HepG2 (cell line): ENCODE data around the gene LGR6. TPM values are rescaled to one million over a fixed set of nuclear protein-coding genes. Genes with fewer than 3 reads are reported as not detected.
A peak's percentile ranks its signal among the peaks of the same experiment; 100 is the strongest.

Experiments
- ATAC-seq: fragments of 200-7000 bp; cut with Tn5 transposase; 3 replicates; pipeline ENCODE4 v1.9.1; 2020; ENCODE audit warnings: mild to moderate bottlenecking, moderate library complexity
- BruUV-seq: library from RNA; stranded (reverse); fragments of 400-500 nt; replicated peaks from 2 replicates; lab custom pipeline; 2021; lab: Mats Ljungman, UMichigan
- CTCF ChIA-PET: fragments of 300-600 bp; formaldehyde crosslinking; extraction: SDS; loops from one replicate; lab custom pipeline; 2021; ENCODE audit warnings: low total read pairs, inconsistent platforms, low intra/inter-chr PET ratio; lab: Yijun Ruan, JAX
- POLR2A ChIA-PET: fragments of 350-600 bp; sonication (Branson Sonifier 250); formaldehyde crosslinking; loops from one replicate; lab custom pipeline; 2020; ENCODE audit warnings: antibody characterized with exemption, inconsistent platforms; lab: Yijun Ruan, JAX
- DNase-seq: peaks from one replicate; pipeline ENCODE4 v3.0.0-alpha.2; 2015; ENCODE audit warnings: low spot score
- FAIRE-seq: peaks from 3 replicates; lab custom pipeline; 2011; peaks lifted over from hg19 to GRCh38; lab: Jason Lieb, UNC
- H2AFZ ChIP-seq: one replicate; pipeline ENCODE4 v1.6.1; 2011; ENCODE audit warnings: low read length, inconsistent platforms
- H3K27ac ChIP-seq: fragments of 300-600 bp; 3 replicates; pipeline ENCODE4 v1.8.0; 2011; ENCODE audit warnings: mixed run types, mild to moderate bottlenecking, mixed read lengths, low read length, inconsistent platforms; ENCODE audit not compliant: insufficient read depth; ENCODE audit errors: extremely low read length
- H3K27me3 ChIP-seq, 2 experiments: fragments of 200-600 bp in 1 of 2; 2 replicates in 1 of 2; 3 replicates in 1 of 2; pipeline versions ENCODE4 v1.6.0 to v1.8.0; 2011; ENCODE audit warnings: low read length in 2 of 2, mild to moderate bottlenecking in 2 of 2, moderate library complexity in 2 of 2, inconsistent platforms in 1 of 2; ENCODE audit not compliant: insufficient read depth in 2 of 2, control insufficient read depth in 1 of 2
- H3K36me3 ChIP-seq, 2 experiments: fragments of 200-600 bp in 1 of 2; replicated peaks in 1 of 2; 2 replicates in 1 of 2; 3 replicates in 1 of 2; pipeline versions ENCODE4 v1.5.1 to v1.8.0; 2011; ENCODE audit warnings: low read length in 2 of 2, inconsistent platforms in 1 of 2; ENCODE audit not compliant: insufficient read depth in 2 of 2, control insufficient read depth in 1 of 2
- H3K4me1 ChIP-seq: 2 replicates; pipeline ENCODE4 v1.5.1; 2012; ENCODE audit warnings: low read length, inconsistent platforms; ENCODE audit not compliant: insufficient read depth
- H3K4me2 ChIP-seq: 2 replicates; pipeline ENCODE4 v1.6.0; 2011; ENCODE audit warnings: low read depth, low read length, inconsistent platforms
- H3K4me3 ChIP-seq, 3 experiments: fragments of 200-600 bp in 1 of 3; sonication (generic), shearing (Covaris generic) in 1 of 3; replicated peaks in 1 of 3; 2 replicates each; pipeline ENCODE4 v1.5.1; 2011 to 2016; ENCODE audit warnings: low read length in 3 of 3, inconsistent platforms in 2 of 3, low read depth in 2 of 3, mild to moderate bottlenecking in 2 of 3, control low read depth in 1 of 3, mixed read lengths in 1 of 3; ENCODE audit not compliant: insufficient read depth in 1 of 3
- H3K79me2 ChIP-seq: one replicate; pipeline ENCODE4 v1.6.1; 2011; ENCODE audit warnings: low read length, inconsistent platforms; ENCODE audit not compliant: insufficient read depth
- H3K9ac ChIP-seq: 2 replicates; pipeline ENCODE4 v1.6.0; 2011; ENCODE audit warnings: mild to moderate bottlenecking, low read depth, low read length, inconsistent platforms; ENCODE audit not compliant: insufficient read depth
- H3K9me3 ChIP-seq: 2 replicates; pipeline ENCODE4 v1.5.1; 2012; ENCODE audit warnings: mild to moderate bottlenecking, low read length
- H4K20me1 ChIP-seq: 2 replicates; pipeline ENCODE4 v1.6.0; 2011; ENCODE audit warnings: inconsistent platforms, mild to moderate bottlenecking, low read length, moderate library complexity; ENCODE audit not compliant: insufficient read depth
- FIP1L1 ChIP-seq: fragments of 200-400 bp; formaldehyde crosslinking; IDR thresholded peaks from 2 replicates; pipeline ENCODE4 v1.6.1; 2018; ENCODE audit warnings: low read depth, mild to moderate bottlenecking, low read length, moderate library complexity, borderline replicate concordance; ENCODE audit not compliant: insufficient read depth
- PCBP2 ChIP-seq: fragments of 200-400 bp; formaldehyde crosslinking; optimal IDR thresholded peaks from 2 replicates; pipeline ENCODE3; 2018; ENCODE audit warnings: low read length, low read depth; ENCODE audit not compliant: poor library complexity, severe bottlenecking
- SOX6 ChIP-seq, 2 experiments: fragments of 450-650 bp in 1 of 2; sonication (generic) in 1 of 2; formaldehyde crosslinking in 1 of 2; IDR thresholded peaks; 2 replicates each; pipeline versions ENCODE4 v1.4.0 to v1.6.1; 2017 to 2020; ENCODE audit warnings: antibody characterized with exemption in 1 of 2, mild to moderate bottlenecking in 1 of 2, missing genetic modification reagents in 1 of 2
- TCF12 ChIP-seq, 2 experiments: fragments of 450-650 bp in 1 of 2; sonication (generic) in 1 of 2; formaldehyde crosslinking in 1 of 2; IDR thresholded peaks; 2 replicates each; pipeline versions ENCODE4 v1.6.1 to v1.8.0; 2017 to 2022; ENCODE audit warnings: antibody characterized with exemption in 1 of 2, mild to moderate bottlenecking in 1 of 2, missing genetic modification reagents in 1 of 2, moderate library complexity in 1 of 2
- WGBS: methylation state at CpG from one replicate; pipeline ENCODE4 v1.1.6; 2017; ENCODE audit warnings: low lambda C conversion rate; 5-methylcytosine and 5-hydroxymethylcytosine counted together
- in situ Hi-C: cut with HindIII; loops from 2 replicates; pipeline ENCODE4 v1.10.0; 2017; ENCODE audit warnings: low pct_unique_long_range_greater_than_20kb; ENCODE audit not compliant: extremely low pct_ligation_motif_present
- intact Hi-C: fragments of 100-400 bp; cut with micrococcal nuclease; formaldehyde crosslinking; loops from one replicate; pipeline ENCODE4 v1.10.0; 2022; ENCODE audit not compliant: unreplicated experiment
- polyA plus RNA-seq, 8 experiments: library from polyadenylated mRNA; depleted of rRNA in 3 of 8; stranded (reverse) in 7 of 8; unstranded in 1 of 8; fragments of >200 nt; fragmentation: Illumina TruSeq in 4 of 8; extraction: Trizol in 4 of 8; gene quantifications; 2 replicates each; pipeline versions ENCODE4 v1.2.1 to v1.2.3, GENCODE V29; 2011 to 2016; ENCODE audit warnings: low read depth in 4 of 8, missing spikeins in 1 of 8, mixed read lengths in 1 of 8; ENCODE audit not compliant: insufficient read depth in 1 of 8
- total RNA-seq, 5 experiments: library from RNA; depleted of rRNA; stranded (reverse); fragments of >200 nt; fragmentation: Illumina TruSeq; extraction: Trizol; gene quantifications; 2 replicates each; pipeline ENCODE4 v1.2.3, GENCODE V29; 2016; ENCODE audit warnings: low read depth in 1 of 5
- TF ChIP-seq, protein P1 (sequence below): sonication (generic); formaldehyde crosslinking; IDR thresholded peaks from 2 replicates; pipeline ENCODE4 v1.4.0; 2020; ENCODE audit warnings: missing genetic modification reagents
- TF ChIP-seq, protein P2 (sequence below): IDR thresholded peaks from 2 replicates; pipeline ENCODE4 v1.6.1; 2012; ENCODE audit warnings: inconsistent platforms

LGR6 gene
- total and polyA plus RNA-seq, 2 of the 13 experiments (the other 11 are each of a cell fraction or from before 2014, with no cell fraction given) = 0.07 TPM; not detected in 1

DNA sequence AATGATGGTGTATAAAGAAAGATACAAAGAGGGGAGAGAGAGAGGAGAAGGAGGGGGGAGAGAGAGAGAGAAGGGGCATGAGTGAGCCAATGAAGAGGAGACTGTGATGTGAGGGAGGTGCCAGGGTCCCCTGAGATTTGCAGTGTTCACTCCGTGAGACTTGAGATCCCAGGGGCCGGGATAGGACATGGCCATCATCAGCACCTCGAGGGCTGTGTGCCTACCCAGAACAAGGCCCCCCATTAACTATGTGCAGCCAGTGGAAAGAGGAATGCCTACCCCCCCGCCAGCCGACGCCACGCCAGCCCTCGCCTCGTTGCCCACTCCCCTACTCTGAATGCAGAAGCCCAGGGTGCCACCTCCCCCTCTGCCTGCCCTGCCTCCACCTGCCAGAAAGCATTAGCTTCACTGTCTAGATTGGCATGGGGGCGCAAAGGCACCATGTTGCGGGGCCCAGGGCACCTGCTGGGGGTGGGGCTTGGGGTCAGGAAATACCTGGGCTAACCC, 14.8 kb downstream of the LGR6 start (continued):
- TF ChIP-seq, protein P1, sequence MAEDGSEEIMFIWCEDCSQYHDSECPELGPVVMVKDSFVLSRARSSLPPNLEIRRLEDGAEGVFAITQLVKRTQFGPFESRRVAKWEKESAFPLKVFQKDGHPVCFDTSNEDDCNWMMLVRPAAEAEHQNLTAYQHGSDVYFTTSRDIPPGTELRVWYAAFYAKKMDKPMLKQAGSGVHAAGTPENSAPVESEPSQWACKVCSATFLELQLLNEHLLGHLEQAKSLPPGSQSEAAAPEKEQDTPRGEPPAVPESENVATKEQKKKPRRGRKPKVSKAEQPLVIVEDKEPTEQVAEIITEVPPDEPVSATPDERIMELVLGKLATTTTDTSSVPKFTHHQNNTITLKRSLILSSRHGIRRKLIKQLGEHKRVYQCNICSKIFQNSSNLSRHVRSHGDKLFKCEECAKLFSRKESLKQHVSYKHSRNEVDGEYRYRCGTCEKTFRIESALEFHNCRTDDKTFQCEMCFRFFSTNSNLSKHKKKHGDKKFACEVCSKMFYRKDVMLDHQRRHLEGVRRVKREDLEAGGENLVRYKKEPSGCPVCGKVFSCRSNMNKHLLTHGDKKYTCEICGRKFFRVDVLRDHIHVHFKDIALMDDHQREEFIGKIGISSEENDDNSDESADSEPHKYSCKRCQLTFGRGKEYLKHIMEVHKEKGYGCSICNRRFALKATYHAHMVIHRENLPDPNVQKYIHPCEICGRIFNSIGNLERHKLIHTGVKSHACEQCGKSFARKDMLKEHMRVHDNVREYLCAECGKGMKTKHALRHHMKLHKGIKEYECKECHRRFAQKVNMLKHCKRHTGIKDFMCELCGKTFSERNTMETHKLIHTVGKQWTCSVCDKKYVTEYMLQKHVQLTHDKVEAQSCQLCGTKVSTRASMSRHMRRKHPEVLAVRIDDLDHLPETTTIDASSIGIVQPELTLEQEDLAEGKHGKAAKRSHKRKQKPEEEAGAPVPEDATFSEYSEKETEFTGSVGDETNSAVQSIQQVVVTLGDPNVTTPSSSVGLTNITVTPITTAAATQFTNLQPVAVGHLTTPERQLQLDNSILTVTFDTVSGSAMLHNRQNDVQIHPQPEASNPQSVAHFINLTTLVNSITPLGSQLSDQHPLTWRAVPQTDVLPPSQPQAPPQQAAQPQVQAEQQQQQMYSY = no peak
- TF ChIP-seq SOX6 (IDR thresholded peaks at IDR 0.05) = no peak
- no peak for TF ChIP-seq SOX6 (CRISPR knock-in tag; IDR thresholded peaks at IDR 0.05)
- no peak for TF ChIP-seq TCF12 (IDR thresholded peaks at IDR 0.05)
- TF ChIP-seq TCF12 (CRISPR knock-in tag; IDR thresholded peaks at IDR 0.05) = no peak
- TF ChIP-seq, all 625 proteins: peak for 0

DNA sequence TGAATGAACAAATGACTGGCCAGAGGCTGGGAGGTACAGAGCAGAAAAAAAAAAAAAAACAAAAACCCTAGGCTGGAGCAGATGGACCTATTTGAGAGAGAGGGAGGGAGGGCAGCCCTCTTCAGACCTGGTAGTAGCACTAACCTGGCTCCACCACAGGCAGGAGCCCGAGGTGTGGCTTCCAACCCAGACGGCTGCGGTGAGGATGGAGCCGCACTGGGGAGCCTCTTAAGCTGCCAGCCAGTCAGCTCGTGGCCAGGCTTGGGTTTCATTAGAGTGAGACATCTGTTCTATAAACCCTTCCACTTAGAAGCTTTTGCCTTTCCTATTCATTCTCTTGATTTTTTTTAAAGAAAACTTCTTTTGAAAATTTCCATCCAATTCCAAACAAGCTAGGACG, 16.8 kb downstream of the LGR6 start:
- Histone ChIP-seq H3K9ac (no peak overlapping the region), H3K9me3 (no peaks in the 10 kb centered on the region), H3K36me3 (no peaks in the 10 kb centered on the region), H4K20me1 (no peaks in the 10 kb centered on the region), H3K4me1 (peaks cover 6% of the 10 kb centered on the region; the same call in 1 of the 2 replicates), H3K27me3 (peaks cover 0 to 34% of the 10 kb centered on the region in 2 experiments; a peak in 4 of 5 replicates), H3K27ac (no peak overlapping the region), H2AFZ (no peak overlapping the region), H3K79me2 (no peaks in the 10 kb centered on the region), H3K4me3 (no peak overlapping the region), H3K4me2 (no peak overlapping the region)
- FAIRE-seq = no peak
- BruUV-seq = no TSS peak
- POLR2A ChIA-PET = no interaction called here
- peak; percentile 61 for ATAC-seq
- intact Hi-C loops = no loop called here
- CTCF ChIA-PET = no interaction called here
- TF ChIP-seq FIP1L1 = no peak
- TF ChIP-seq, protein P2, sequence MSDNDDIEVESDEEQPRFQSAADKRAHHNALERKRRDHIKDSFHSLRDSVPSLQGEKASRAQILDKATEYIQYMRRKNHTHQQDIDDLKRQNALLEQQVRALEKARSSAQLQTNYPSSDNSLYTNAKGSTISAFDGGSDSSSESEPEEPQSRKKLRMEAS = no peak
- no peak for TF ChIP-seq PCBP2
- 11% methylated on average over 4 of the region's 6 CpGs for WGBS
- DNase-seq = no peak
- in situ Hi-C loops = no loop called here
